Neural cell (in vitro differentiated cells): Measurements from ENCODE around the gene ADD3. TPM values are rescaled to one million over a fixed set of nuclear protein-coding genes. Genes with fewer than 3 reads are reported as not detected.

Source experiments
- H2AFZ ChIP-seq: fragments of 200-600, 300-800 bp; sonication (generic), shearing (Covaris generic); 2 replicates; pipeline ENCODE4 v1.6.0; 2014; ENCODE audit warnings: low read depth, mild to moderate bottlenecking, antibody characterized with exemption, low read length, moderate library complexity
- H3F3A ChIP-seq: fragments of 200-600 bp; shearing (Covaris generic); 2 replicates; pipeline ENCODE4 v1.6.1; 2016; ENCODE audit warnings: mild to moderate bottlenecking, moderate library complexity, mixed read lengths, antibody characterized with exemption, low read length; ENCODE audit not compliant: insufficient read depth, poor library complexity, severe bottlenecking
- H3K27ac ChIP-seq: fragments of 200-600, 300-800 bp; sonication (generic), shearing (Covaris generic); 2 replicates; pipeline ENCODE4 v1.5.1; 2014; ENCODE audit warnings: mild to moderate bottlenecking, low read length, moderate library complexity
- H3K27me3 ChIP-seq: fragments of 300-800, 200-600 bp; sonication (generic), shearing (Covaris generic); 2 replicates; pipeline ENCODE4 v1.6.0; 2014; ENCODE audit warnings: mild to moderate bottlenecking, low read depth, low read length, moderate library complexity; ENCODE audit not compliant: insufficient read depth
- H3K36me3 ChIP-seq: fragments of 300-800, 200-600 bp; sonication (generic), shearing (Covaris generic); 2 replicates; pipeline ENCODE4 v1.5.1; 2014; ENCODE audit warnings: mild to moderate bottlenecking, antibody characterized with exemption, low read length, moderate library complexity; ENCODE audit not compliant: insufficient read depth
- H3K4me2 ChIP-seq: fragments of 300-800, 200-600 bp; sonication (generic), shearing (Covaris generic); 2 replicates; pipeline ENCODE4 v1.6.0; 2014; ENCODE audit warnings: mild to moderate bottlenecking, low read length
- H3K4me3 ChIP-seq: fragments of 300-800, 200-600 bp; sonication (generic), shearing (Covaris generic); 2 replicates; pipeline ENCODE4 v1.5.1; 2014; ENCODE audit warnings: mild to moderate bottlenecking, low read length, moderate library complexity
- H3K79me2 ChIP-seq: fragments of 200-600 bp; shearing (Covaris generic); replicated peaks from 2 replicates; pipeline ENCODE4 v1.6.0; 2014; ENCODE audit warnings: mild to moderate bottlenecking, low read length, moderate library complexity; ENCODE audit not compliant: insufficient read depth
- H3K9ac ChIP-seq: fragments of 300-800, 200-600 bp; sonication (generic), shearing (Covaris generic); 2 replicates; pipeline ENCODE4 v1.6.1; 2016; ENCODE audit warnings: mild to moderate bottlenecking, low read length, mixed read lengths
- H3K9me2 ChIP-seq: fragments of 200-600 bp; shearing (Covaris generic); 2 replicates; pipeline ENCODE4 v1.6.1; 2016; ENCODE audit warnings: mild to moderate bottlenecking, low read length, mixed read lengths; ENCODE audit not compliant: insufficient read depth
- H3K9me3 ChIP-seq: fragments of 200-600, 300-800 bp; sonication (generic), shearing (Covaris generic); 2 replicates; pipeline ENCODE4 v1.6.1; 2016; ENCODE audit warnings: mild to moderate bottlenecking, mixed run types, low read length, moderate library complexity, mixed read lengths
- H4K20me1 ChIP-seq: fragments of 200-600 bp; shearing (Covaris generic); 2 replicates; pipeline ENCODE4 v1.6.1; 2016; ENCODE audit warnings: mild to moderate bottlenecking, mixed run types; ENCODE audit not compliant: insufficient read depth
- CTCF ChIP-seq: fragments of 450-650 bp; IDR thresholded peaks from 2 replicates; pipeline ENCODE4 v1.5.1; 2014; ENCODE audit warnings: antibody characterized with exemption, mild to moderate bottlenecking, moderate library complexity; ENCODE audit not compliant: poor library complexity, severe bottlenecking
- EP300 ChIP-seq: fragments of 450-650 bp; conservative IDR thresholded peaks from 2 replicates; pipeline ENCODE4 v1.6.1; 2014; ENCODE audit warnings: antibody characterized with exemption, mild to moderate bottlenecking, moderate library complexity; ENCODE audit not compliant: poor library complexity, severe bottlenecking
- EZH2 ChIP-seq: fragments of 200-600, 300-800 bp; shearing (Covaris generic), sonication (generic); IDR thresholded peaks from 2 replicates; pipeline ENCODE4 v1.6.1; 2014; ENCODE audit warnings: antibody characterized with exemption, low read length, borderline replicate concordance, mild to moderate bottlenecking; ENCODE audit not compliant: insufficient read depth, poor library complexity, severe bottlenecking
- MXI1 ChIP-seq: fragments of 450-650 bp; conservative IDR thresholded peaks from 2 replicates; pipeline ENCODE4 v1.6.1; 2014; ENCODE audit warnings: antibody characterized with exemption, mild to moderate bottlenecking; ENCODE audit not compliant: poor library complexity, severe bottlenecking
- POLR2AphosphoS5 ChIP-seq: IDR thresholded peaks from 2 replicates; pipeline ENCODE4 v1.6.1; 2012
- RAD21 ChIP-seq: fragments of 450-650 bp; conservative IDR thresholded peaks from 2 replicates; pipeline ENCODE4 v1.6.1; 2014; ENCODE audit warnings: antibody characterized with exemption, mild to moderate bottlenecking, moderate library complexity
- SMC3 ChIP-seq: fragments of 450-650 bp; conservative IDR thresholded peaks from 2 replicates; pipeline ENCODE4 v1.6.1; 2014; ENCODE audit warnings: antibody characterized with exemption, mild to moderate bottlenecking, moderate library complexity; ENCODE audit not compliant: poor library complexity
- TAF1 ChIP-seq: IDR thresholded peaks from 2 replicates; pipeline ENCODE4 v1.6.1; 2012; ENCODE audit warnings: low read depth
- polyA plus RNA-seq: library from polyadenylated mRNA; depleted of rRNA; stranded (reverse); fragments of >200 nt; gene quantifications from 2 replicates; pipeline ENCODE4 v1.2.3, GENCODE V29; 2014
- TF ChIP-seq, protein P1 (sequence below): IDR thresholded peaks from 2 replicates; pipeline ENCODE4 v1.6.1; 2012; ENCODE audit warnings: borderline replicate concordance

ADD3 gene
- polyA plus RNA-seq, 1 donor from 2014 or later = 40.6 TPM

DNA sequence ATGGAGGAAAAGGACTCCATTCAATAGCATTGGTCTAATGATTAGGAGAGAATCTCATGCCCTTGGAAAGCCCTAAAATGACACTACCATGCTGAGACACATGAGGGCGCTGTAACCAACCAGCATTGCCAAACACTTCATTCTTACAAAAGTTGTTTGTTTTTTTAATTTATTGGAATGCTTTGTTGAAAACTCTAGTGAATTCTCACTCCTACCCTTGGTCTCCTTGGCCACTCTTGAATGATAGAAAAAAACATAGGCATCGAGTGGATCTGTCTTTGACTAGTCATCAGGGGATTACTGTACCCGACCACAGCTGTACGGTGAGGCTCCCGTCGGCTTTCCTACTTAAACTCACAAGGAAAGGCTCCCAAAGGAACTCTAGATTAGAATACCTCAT, 29.3 kb upstream of the ADD3 start:
- H4K20me1 ChIP-seq = no peaks in the 10 kb centered on the region
- H3K4me2 ChIP-seq = no peak overlapping the region
- H3K27ac ChIP-seq = no peak overlapping the region
- H3K27me3 ChIP-seq = no peaks in the 10 kb centered on the region
- H3K9ac ChIP-seq = no peak overlapping the region
- no peaks in the 10 kb centered on the region for H3K9me2 ChIP-seq
- H3K9me3 ChIP-seq = no peaks in the 10 kb centered on the region
- H2AFZ ChIP-seq = no peak overlapping the region
- TF ChIP-seq, protein P1, sequence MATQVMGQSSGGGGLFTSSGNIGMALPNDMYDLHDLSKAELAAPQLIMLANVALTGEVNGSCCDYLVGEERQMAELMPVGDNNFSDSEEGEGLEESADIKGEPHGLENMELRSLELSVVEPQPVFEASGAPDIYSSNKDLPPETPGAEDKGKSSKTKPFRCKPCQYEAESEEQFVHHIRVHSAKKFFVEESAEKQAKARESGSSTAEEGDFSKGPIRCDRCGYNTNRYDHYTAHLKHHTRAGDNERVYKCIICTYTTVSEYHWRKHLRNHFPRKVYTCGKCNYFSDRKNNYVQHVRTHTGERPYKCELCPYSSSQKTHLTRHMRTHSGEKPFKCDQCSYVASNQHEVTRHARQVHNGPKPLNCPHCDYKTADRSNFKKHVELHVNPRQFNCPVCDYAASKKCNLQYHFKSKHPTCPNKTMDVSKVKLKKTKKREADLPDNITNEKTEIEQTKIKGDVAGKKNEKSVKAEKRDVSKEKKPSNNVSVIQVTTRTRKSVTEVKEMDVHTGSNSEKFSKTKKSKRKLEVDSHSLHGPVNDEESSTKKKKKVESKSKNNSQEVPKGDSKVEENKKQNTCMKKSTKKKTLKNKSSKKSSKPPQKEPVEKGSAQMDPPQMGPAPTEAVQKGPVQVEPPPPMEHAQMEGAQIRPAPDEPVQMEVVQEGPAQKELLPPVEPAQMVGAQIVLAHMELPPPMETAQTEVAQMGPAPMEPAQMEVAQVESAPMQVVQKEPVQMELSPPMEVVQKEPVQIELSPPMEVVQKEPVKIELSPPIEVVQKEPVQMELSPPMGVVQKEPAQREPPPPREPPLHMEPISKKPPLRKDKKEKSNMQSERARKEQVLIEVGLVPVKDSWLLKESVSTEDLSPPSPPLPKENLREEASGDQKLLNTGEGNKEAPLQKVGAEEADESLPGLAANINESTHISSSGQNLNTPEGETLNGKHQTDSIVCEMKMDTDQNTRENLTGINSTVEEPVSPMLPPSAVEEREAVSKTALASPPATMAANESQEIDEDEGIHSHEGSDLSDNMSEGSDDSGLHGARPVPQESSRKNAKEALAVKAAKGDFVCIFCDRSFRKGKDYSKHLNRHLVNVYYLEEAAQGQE = no peak
- no peak for TF ChIP-seq POLR2AphosphoS5
- no peak for TF ChIP-seq SMC3
- TF ChIP-seq CTCF = no peak
- TF ChIP-seq RAD21 = no peak
- no peak for TF ChIP-seq EP300
- TF ChIP-seq EZH2 = no peak
- TF ChIP-seq MXI1 = no peak
- no peak for TF ChIP-seq TAF1
- H3K36me3 ChIP-seq = no peaks in the 10 kb centered on the region
- H3K4me3 ChIP-seq = no peak overlapping the region
- no peaks in the 10 kb centered on the region for H3F3A ChIP-seq
- no peaks in the 10 kb centered on the region for H3K79me2 ChIP-seq

- Histone ChIP-seq H2AFZ (no peak overlapping the region), H3K9ac (no peak overlapping the region), H3K4me2 (no peak overlapping the region), H3K9me2 (no peaks in the 10 kb centered on the region), H3K4me3 (no peak overlapping the region), H3K79me2 (no peaks in the 10 kb centered on the region), H4K20me1 (no peaks in the 10 kb centered on the region), H3K27ac (no peak overlapping the region), H3K9me3 (no peaks in the 10 kb centered on the region), H3F3A (no peaks in the 10 kb centered on the region), H3K36me3 (no peaks in the 10 kb centered on the region), H3K27me3 (no peaks in the 10 kb centered on the region)
- TF ChIP-seq EP300 (no peak), TAF1 (no peak), MXI1 (no peak), EZH2 (no peak), RAD21 (no peak), CTCF (no peak), SMC3 (no peak), POLR2AphosphoS5 (no peak)
- TF ChIP-seq, protein P1 = no peak
Observed at GRCh38 chr10:109979215-109979614, 28.6 kb upstream of the ADD3 start.
